NCI-H345 treated with DMSO at 0.1 percent for 48 hours (cell line): ENCODE data around the gene SLC1A4.

Source experiments
- DNase-seq: peaks from one replicate; lab custom pipeline; 2025; ENCODE audit not compliant: unreplicated experiment; lab: John Stamatoyannopoulos, UW

The SLC1A4 gene

DNA sequence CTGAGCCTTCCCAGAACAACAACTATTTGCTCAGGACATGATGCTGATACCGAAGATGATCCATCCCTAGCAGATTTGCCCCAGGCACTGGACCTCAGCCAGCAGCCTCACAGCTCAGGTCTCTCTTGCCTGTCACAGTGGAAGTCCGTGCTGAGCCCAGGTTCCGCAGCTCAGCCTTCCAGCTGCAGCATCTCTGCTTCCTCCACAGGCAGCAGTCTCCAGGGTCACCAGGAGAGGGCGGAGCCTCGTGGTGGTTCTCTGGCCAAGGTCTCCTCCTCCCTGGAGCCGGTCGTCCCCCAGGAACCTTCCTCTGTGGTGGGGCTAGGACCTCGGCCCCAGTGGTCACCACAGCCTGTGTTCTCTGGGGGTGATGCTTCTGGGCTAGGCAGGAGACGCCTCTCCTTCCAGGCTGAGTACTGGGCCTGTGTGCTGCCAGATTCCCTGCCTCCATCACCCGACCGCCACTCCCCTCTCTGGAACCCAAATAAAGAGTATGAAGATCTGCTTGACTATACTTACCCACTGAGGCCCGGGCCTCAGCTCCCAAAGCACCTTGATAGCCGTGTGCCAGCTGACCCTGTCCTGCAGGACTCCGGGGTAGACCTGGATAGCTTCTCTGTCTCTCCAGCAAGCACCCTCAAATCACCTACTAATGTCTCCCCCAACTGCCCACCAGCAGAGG, 82.4 kb downstream of the SLC1A4 start:
- no peak for DNase-seq

GRCh38 chr2:65072181-65072970, 83.2 kb downstream of the SLC1A4 start:
- DNase-seq = no peak
